Fibroblast of lung (primary cell): ENCODE results near the gene SEPTIN8.

ENCODE experiments used
- EZH2 ChIP-seq: IDR thresholded peaks from 2 replicates; pipeline ENCODE4 v1.5.1; 2012; ENCODE audit warnings: low read length, control low read depth, mild to moderate bottlenecking; ENCODE audit errors: missing control alignments
- TF ChIP-seq, protein P1 (sequence below), 2 donors: IDR thresholded peaks in 1 of 2; conservative IDR thresholded peaks in 1 of 2; 1 replicate in 1 of 2; 2 replicates in 1 of 2; pipeline ENCODE4 v1.5.1; 2011 to 2012; ENCODE audit warnings: low read length in 2 of 2, control low read depth in 1 of 2, inconsistent platforms in 1 of 2, low read depth in 1 of 2, mild to moderate bottlenecking in 1 of 2

DNA sequence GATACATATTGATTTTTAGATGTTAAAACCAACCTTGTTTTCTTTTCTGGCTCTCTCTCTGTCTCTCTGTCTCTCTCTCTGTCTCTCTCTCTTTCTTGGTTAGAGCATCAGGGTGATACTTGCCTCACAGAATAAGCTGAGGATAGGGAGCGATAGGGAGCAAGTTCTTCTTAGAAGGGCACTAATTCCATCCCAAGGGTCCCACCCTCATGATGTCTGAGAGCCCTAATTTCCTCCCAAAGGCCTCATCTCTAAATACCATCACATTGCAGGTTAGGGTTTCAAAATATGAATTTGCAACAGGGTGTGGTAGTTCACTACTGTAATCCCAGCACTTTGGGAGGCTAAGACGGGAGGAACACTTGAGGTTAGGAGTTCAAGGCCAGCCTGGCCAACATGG is 34.9 kb downstream of the SEPTIN8 start:
- TF ChIP-seq, protein P1, sequence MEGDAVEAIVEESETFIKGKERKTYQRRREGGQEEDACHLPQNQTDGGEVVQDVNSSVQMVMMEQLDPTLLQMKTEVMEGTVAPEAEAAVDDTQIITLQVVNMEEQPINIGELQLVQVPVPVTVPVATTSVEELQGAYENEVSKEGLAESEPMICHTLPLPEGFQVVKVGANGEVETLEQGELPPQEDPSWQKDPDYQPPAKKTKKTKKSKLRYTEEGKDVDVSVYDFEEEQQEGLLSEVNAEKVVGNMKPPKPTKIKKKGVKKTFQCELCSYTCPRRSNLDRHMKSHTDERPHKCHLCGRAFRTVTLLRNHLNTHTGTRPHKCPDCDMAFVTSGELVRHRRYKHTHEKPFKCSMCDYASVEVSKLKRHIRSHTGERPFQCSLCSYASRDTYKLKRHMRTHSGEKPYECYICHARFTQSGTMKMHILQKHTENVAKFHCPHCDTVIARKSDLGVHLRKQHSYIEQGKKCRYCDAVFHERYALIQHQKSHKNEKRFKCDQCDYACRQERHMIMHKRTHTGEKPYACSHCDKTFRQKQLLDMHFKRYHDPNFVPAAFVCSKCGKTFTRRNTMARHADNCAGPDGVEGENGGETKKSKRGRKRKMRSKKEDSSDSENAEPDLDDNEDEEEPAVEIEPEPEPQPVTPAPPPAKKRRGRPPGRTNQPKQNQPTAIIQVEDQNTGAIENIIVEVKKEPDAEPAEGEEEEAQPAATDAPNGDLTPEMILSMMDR (conservative IDR thresholded peaks at IDR 0.05 in 1 of 2, IDR thresholded peaks at IDR 0.05 in 1 of 2; ENCODE audit: low read depth in 1 of 2, low read length in 2 of 2): no peak
- no peak for TF ChIP-seq EZH2
